Activated CD4-positive, alpha-beta T cell treated with anti-CD3 and anti-CD28 coated beads, Interleukin-2, amount 10 ng/mL, durations not matched to agents 7 days and 5 days (primary cell): ENCODE results near the gene ASIC4. TPM values are rescaled to one million over a fixed set of nuclear protein-coding genes. Genes with fewer than 3 reads are reported as not detected.

ENCODE experiments used
- CTCF ChIA-PET: fragments of 350-600 bp; sonication (Branson Sonifier 250); formaldehyde crosslinking; loops from one replicate; lab custom pipeline; 2021; ENCODE audit warnings: antibody characterized with exemption; lab: Charles Lee
- POLR2A ChIA-PET: fragments of 350-600 bp; sonication (Branson Sonifier 250); formaldehyde crosslinking; loops from one replicate; lab custom pipeline; 2021; ENCODE audit warnings: antibody characterized with exemption; lab: Charles Lee
- DNase-seq: peaks from one replicate; pipeline ENCODE4 v3.0.0-alpha.2; 2020
- H3K27ac Mint-ChIP-seq: one replicate; pipeline ENCODE4 v1.8.0; 2021; ENCODE audit warnings: mild to moderate bottlenecking, moderate library complexity, mixed read lengths
- H3K27me3 Mint-ChIP-seq: one replicate; pipeline ENCODE4 v1.8.0; 2021; ENCODE audit warnings: mixed read lengths
- H3K36me3 Mint-ChIP-seq: one replicate; pipeline ENCODE4 v1.8.0; 2021; ENCODE audit warnings: low read depth, mixed read lengths
- H3K4me1 Mint-ChIP-seq: one replicate; pipeline ENCODE4 v1.8.0; 2021; ENCODE audit warnings: mixed read lengths
- H3K4me3 Mint-ChIP-seq: one replicate; pipeline ENCODE4 v1.8.0; 2021; ENCODE audit warnings: mild to moderate bottlenecking, moderate library complexity, mixed read lengths
- H3K9me3 Mint-ChIP-seq: one replicate; pipeline ENCODE4 v1.8.0; 2021; ENCODE audit warnings: mixed read lengths
- total RNA-seq, 2 experiments: library from RNA; stranded (reverse); gene quantifications; one replicate each; pipeline ENCODE4 v1.2.3, GENCODE V29; 2021

ASIC4 gene
- total RNA-seq, 2 experiments from 2014 or later = not detected

DNA sequence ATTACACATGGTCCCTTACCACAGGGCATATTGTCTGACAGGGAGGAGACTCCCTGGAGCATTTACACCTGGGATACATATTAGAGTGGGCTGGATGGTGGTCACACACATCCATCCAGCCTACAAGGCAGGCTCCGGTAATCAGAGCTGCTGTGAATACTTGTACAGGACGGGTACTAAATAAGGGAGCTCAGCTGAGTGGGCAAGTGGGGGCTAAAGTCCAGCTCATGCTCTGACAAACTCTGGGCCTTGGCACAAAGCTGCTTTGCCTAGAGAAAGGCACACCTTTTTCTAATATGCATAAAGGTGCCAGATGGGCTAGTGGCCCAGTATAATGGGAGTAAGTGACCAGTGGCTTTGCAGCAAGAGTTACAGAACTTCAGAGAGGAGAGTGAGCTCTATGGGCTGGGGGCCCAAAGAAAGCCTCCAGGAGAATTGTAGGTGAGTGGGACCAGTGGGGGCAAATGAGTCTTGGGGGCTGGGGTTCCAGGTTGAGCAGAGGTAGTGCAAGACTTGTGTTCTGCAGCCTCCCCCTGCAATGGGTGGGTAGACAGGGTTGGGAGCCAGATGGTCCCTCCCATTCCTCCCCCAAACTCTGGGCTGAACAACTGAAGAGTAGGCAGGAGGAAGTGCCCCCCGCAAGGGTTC is 31.1 kb downstream of the ASIC4 start:
- ChIA-PET POLR2A (no interaction called here), CTCF (interaction anchor here (1.0 kb wide), 1 partner anchor 14 kb away, joined by 3 read pairs; no protein-coding TSS in a partner anchor)
- H3K27ac Mint-ChIP-seq = no peak overlapping the region
- H3K36me3 Mint-ChIP-seq = no peaks in the 10 kb centered on the region
- peaks cover 18% of the 10 kb centered on the region for H3K27me3 Mint-ChIP-seq
- peaks cover 24% of the 10 kb centered on the region for H3K4me1 Mint-ChIP-seq
- DNase-seq = no peak
- peak overlapping the region; percentile 73 for H3K4me3 Mint-ChIP-seq
- H3K9me3 Mint-ChIP-seq = no peaks in the 10 kb centered on the region

DNA sequence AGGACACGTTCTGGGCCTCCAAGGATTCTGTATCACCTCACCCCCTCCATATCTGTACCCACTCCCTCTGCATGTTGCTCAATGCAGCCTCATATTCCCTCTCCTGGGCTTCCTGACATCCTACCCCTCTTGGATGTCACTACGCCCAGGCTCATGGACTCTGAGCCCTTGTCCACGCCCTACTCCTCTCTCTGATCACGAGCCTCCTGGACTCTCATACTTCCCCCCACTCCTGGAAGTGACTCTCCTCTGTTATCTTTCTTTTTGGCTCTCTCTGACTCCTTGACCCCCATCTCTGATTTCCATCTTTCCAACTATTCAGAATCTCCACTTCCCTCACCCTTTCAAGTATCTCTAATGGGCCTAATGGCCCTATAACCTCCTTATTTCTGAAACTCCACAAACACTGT is 31.7 kb downstream of the ASIC4 start:
- no peaks in the 10 kb centered on the region for H3K36me3 Mint-ChIP-seq
- H3K9me3 Mint-ChIP-seq = no peaks in the 10 kb centered on the region
- DNase-seq = no peak
- H3K4me1 Mint-ChIP-seq = peaks cover 25% of the 10 kb centered on the region
- no peak overlapping the region for H3K27ac Mint-ChIP-seq
- peaks cover 22% of the 10 kb centered on the region for H3K27me3 Mint-ChIP-seq
- POLR2A ChIA-PET = no interaction called here
- H3K4me3 Mint-ChIP-seq = no peak overlapping the region
- CTCF ChIA-PET = no interaction called here

DNA sequence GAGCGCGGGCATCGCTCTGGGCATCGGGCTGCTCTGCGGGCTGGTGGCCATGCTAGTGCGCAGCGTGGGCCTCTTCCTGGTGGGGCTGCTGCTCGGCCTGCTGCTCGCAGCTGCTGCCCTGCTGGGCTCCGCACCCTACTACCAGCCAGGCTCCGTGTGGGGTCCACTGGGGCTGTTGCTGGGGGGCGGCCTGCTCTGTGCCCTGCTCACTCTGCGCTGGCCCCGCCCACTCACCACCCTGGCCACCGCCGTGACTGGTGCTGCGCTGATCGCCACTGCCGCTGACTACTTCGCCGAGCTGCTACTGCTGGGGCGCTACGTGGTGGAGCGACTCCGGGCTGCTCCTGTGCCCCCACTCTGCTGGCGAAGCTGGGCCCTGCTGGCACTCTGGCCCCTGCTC is 33.3 kb downstream of the ASIC4 start:
- ChIA-PET CTCF (no interaction called here), POLR2A (no interaction called here)
- H3K4me1 Mint-ChIP-seq = peaks cover 12% of the 10 kb centered on the region
- H3K27me3 Mint-ChIP-seq = peaks cover 29% of the 10 kb centered on the region
- no peaks in the 10 kb centered on the region for H3K36me3 Mint-ChIP-seq
- no peak for DNase-seq
- H3K4me3 Mint-ChIP-seq = no peak overlapping the region
- H3K27ac Mint-ChIP-seq = no peak overlapping the region
- H3K9me3 Mint-ChIP-seq = no peaks in the 10 kb centered on the region

DNA sequence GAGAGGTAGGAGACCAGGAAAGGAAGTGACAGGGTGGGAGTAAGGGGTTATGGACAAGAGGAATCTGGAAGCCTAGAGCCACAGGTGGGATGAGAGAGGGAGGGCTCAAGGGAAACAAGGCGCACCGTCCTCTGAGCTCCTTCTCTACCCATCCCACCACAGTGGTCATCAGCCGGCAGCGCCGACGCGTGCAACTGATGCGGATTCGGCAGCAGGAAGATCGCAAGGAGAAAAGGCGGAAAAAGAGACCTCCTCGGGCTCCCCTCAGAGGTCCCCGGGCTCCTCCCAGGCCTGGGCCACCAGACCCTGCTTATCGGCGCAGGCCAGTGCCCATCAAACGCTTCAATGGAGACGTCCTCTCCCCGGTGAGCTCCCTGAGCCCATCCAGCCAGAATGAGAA is 34.7 kb downstream of the ASIC4 start:
- H3K27me3 Mint-ChIP-seq = peaks cover 38% of the 10 kb centered on the region
- H3K9me3 Mint-ChIP-seq = no peaks in the 10 kb centered on the region
- H3K4me3 Mint-ChIP-seq = no peak overlapping the region
- no peak overlapping the region for H3K27ac Mint-ChIP-seq
- H3K36me3 Mint-ChIP-seq = no peaks in the 10 kb centered on the region
- ChIA-PET CTCF (interaction anchor here (1.0 to 4.4 kb wide), 4 partner anchors 8 to 94 kb away, joined by 3 to 16 read pairs (median 6); no protein-coding TSS in a partner anchor), POLR2A (no interaction called here)
- peaks cover 10% of the 10 kb centered on the region for H3K4me1 Mint-ChIP-seq
- DNase-seq = no peak

DNA sequence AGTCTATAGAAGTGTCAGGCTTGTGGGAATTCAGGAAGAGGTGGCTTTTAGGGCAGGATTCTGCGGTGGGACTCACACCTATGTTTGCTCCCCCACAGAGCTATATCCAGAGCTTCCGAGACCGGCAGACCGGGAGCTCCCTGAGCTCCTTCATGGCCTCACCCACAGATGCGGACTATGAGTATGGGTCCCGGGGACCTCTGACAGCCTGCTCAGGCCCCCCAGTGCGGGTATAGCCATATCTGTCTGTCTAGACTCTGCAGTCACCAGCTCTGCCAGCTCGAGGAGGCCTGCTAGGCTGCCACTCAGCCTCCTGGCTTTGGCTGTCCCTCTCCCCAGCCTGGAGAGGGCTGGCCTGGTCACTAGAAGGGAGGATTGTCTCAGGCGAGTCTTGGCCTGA is 35.3 kb downstream of the ASIC4 start:
- Mint-ChIP-seq H3K9me3 (no peaks in the 10 kb centered on the region), H3K27ac (no peak overlapping the region), H3K4me1 (peaks cover 5% of the 10 kb centered on the region), H3K36me3 (no peaks in the 10 kb centered on the region), H3K27me3 (peaks cover 38% of the 10 kb centered on the region), H3K4me3 (no peak overlapping the region)
- ChIA-PET CTCF (interaction anchor here (1.3 to 4.4 kb wide), 3 partner anchors 8 to 93 kb away, joined by 5 to 16 read pairs (median 6); no protein-coding TSS in a partner anchor), POLR2A (no interaction called here)
- no peak for DNase-seq

DNA sequence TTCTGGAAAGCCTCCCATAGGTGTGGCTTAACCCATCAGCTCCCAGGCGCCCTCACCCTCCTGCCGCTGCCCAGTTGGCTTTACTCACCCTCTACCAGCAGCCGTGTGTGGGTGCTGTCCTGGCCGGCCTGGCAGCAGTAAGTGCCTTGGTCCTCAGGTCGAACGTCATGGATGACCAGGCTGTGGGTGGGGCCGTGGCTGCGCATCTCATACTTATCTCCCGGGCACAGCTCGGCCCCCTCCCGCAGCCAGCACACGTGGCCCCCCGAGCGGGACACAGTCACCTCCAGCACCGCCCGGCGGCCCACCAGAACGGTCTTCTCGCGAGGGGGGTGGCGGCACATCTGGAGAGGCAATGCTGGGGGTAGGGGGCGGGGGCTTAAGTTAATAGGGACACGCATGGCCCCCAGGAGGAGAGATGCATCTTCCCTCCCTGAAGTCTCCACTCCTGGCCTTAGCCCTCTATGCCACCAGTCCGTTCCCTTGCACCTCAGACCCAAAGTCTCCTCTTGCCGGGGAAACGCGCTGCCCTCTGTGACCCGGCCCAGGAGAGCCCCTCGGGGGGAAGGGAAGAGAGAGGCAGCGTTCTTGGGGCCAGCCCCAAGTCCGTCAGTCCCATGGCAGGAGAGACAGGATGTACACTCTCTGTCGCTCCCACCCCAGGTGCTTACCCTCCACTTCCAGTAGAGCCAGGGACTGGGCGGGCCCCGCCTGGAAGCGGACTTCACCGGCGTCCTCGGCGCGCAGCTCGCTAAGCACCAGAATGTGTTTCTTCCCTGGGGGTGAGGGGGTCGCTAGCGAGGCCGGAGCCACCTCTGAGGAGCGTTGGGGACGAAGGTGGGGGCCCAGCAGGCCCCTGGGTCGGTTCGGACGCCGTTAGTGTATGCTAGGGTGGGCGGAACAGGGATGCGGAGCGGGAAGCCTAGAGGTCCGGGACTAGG is 37.4 kb downstream of the ASIC4 start:
- POLR2A ChIA-PET = no interaction called here
- Mint-ChIP-seq H3K27ac (peak overlapping the region; percentile 60), H3K4me3 (peak overlapping the region; percentile 73), H3K27me3 (peaks cover 26% of the 10 kb centered on the region), H3K4me1 (peaks cover 2% of the 10 kb centered on the region), H3K36me3 (no peaks in the 10 kb centered on the region), H3K9me3 (no peaks in the 10 kb centered on the region)
- CTCF ChIA-PET = interaction anchor here (0.8 to 5.7 kb wide), 6 partner anchors 8 to 90 kb away, joined by 3 to 25 read pairs (median 5); partner anchors contain the start of genes CHPF, GMPPA and TMEM198
- DNase-seq = no peak

DNA sequence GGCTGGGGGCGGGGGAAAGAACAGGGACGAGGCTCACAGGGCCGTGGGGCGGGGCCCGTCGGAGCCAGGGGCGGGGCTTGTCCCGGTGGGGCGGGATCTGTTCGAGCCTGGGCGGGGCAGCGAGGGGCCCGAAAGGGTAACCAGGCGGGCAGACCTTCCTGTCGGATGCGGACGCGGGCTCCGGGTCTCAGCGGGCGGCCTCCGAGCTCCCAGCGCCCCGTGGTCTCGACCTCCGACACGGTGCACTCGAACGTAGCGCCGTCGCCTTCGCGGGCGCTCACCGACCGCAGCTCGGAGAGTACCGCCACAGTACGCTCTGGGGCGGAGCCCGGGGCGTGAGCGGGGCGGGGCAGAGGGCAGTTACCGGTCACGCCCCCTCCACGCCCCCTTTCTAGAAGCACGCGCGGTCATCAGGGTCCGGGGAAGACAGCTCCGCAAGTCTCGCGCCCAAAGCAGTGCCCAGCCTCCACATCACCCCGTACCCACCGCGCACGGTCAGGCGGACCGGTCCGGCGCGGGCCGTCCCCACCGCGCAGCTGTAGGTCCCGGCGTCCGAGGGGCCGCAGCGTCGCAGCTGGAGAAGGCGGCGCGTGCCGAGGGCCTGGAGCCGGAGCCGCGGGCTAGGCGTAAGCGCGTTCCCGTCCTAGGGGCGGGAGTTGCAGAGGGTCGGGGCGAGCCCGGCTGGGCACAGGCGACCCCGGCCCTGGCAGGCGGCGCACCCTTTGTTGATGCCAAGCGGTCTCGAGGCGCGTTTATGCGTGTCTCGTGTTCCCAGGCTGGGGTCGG is 38.3 kb downstream of the ASIC4 start:
- Mint-ChIP-seq H3K9me3 (no peaks in the 10 kb centered on the region), H3K27me3 (peaks cover 26% of the 10 kb centered on the region), H3K36me3 (no peaks in the 10 kb centered on the region), H3K4me1 (peaks cover 2% of the 10 kb centered on the region), H3K27ac (no peak overlapping the region), H3K4me3 (peak overlapping the region; percentile 73)
- DNase-seq = peak; percentile 77
- ChIA-PET POLR2A (no interaction called here), CTCF (interaction anchor here (1.1 to 5.7 kb wide), 6 partner anchors 8 to 54 kb away, joined by 3 to 25 read pairs (median 6); partner anchors contain the start of genes CHPF, GMPPA and TMEM198)

DNA sequence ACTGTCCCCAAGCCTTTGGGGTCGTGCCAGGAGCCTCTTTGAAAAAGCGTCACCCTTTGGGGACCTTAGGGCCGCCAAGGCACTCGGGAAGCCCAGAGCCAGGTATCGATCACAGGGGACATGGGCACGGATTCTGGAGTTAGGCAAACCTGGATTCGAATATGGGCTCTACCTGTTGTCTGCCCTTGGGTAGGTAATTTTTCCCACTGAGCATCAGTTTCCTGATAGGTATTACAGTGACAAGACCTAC is 38.8 kb downstream of the ASIC4 start:
- Mint-ChIP-seq H3K9me3 (no peaks in the 10 kb centered on the region), H3K4me1 (peaks cover 2% of the 10 kb centered on the region), H3K27ac (no peak overlapping the region), H3K27me3 (peaks cover 26% of the 10 kb centered on the region), H3K4me3 (peak overlapping the region; percentile 34), H3K36me3 (no peaks in the 10 kb centered on the region)
- no peak for DNase-seq
- ChIA-PET POLR2A (no interaction called here), CTCF (interaction anchor here (0.9 to 5.7 kb wide), 5 partner anchors 7 to 90 kb away, joined by 3 to 25 read pairs (median 5); partner anchors contain the start of genes CHPF, GMPPA and TMEM198)

DNA sequence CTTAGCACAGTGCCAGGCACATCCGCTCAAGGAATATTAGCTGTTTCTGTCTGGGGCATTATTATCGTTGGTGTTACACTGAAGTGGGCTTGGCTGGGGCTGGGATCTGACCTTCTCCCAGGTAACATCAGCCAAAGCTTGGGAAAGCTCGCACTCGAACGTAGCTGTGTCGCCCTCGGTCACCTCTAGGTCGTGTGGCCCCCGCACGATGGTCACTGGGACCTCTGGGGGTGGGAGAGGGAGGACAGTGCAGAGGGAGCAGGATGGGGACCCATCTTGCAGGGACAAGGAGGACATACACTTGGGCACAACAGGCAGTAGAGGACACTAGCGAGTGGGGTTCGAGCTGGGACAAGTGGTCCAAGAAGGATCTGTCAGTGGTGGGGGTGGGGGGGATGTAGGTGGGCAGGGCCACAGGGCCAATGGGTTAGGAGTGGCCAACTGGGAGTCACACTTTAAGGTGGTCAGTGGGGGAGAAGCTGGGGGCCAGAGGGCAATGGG is 39.2 kb downstream of the ASIC4 start:
- H3K27me3 Mint-ChIP-seq = peaks cover 26% of the 10 kb centered on the region
- POLR2A ChIA-PET = no interaction called here

DNA sequence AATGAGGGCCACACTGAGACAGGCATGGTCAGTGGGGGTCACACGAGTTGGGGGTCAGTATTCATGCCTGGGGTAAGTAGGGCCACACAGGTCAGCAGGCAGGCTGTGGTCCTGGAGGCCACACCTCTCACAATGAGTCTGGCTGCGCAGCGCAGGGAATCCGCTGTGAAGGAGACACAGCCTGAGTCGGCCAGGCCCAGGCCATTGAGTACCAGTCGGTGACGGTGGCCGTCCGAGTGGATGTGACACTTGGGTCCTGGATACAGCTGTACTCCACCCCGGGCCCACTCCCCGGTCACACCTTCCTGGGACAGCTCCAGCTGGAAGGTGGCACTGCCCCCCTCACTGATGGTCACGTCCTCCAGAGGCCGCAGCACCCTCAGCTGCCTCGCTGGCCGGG is 40.1 kb downstream of the ASIC4 start:
- Mint-ChIP-seq H3K27me3 (peaks cover 26% of the 10 kb centered on the region), H3K27ac (no peak overlapping the region), H3K9me3 (no peaks in the 10 kb centered on the region), H3K4me1 (peaks cover 2% of the 10 kb centered on the region), H3K36me3 (no peaks in the 10 kb centered on the region), H3K4me3 (no peak overlapping the region)
- no peak for DNase-seq
- ChIA-PET CTCF (interaction anchor here (1.6 to 5.7 kb wide), 2 partner anchors 11 to 13 kb away, joined by 5 to 25 read pairs; partner anchors contain the start of genes CHPF and TMEM198), POLR2A (no interaction called here)

More for the DNA sequence above, 39.2 kb downstream of the ASIC4 start:
- no peak for DNase-seq
- CTCF ChIA-PET = interaction anchor here (0.9 to 5.7 kb wide), 3 partner anchors 10 to 89 kb away, joined by 3 to 25 read pairs (median 5); partner anchors contain the start of genes CHPF and TMEM198
- Mint-ChIP-seq H3K27ac (no peak overlapping the region), H3K36me3 (no peaks in the 10 kb centered on the region), H3K9me3 (no peaks in the 10 kb centered on the region), H3K4me3 (peak overlapping the region; percentile 34), H3K4me1 (peaks cover 2% of the 10 kb centered on the region)

DNA sequence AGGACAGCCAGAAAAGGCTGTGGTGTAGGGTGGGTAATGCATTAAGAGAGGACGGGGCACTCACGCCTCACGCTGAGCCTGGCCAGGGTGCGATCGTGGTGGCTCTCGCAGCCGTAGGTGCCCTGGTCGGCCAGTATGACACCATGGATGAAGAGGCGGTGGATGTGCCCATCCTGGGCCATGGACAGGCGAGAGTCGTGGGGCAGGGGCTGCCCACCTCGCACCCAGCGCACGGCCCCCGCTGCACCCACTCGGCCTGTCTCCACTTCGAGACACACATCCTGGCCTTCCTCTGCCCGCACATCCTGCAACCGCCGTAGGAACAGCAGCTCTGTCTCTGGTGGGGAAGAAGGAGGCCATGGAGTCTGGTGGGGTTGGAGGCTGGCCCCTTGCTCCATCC is 41.7 kb downstream of the ASIC4 start:
- POLR2A ChIA-PET = no interaction called here
- H3K27ac Mint-ChIP-seq = no peak overlapping the region
- no peak for DNase-seq

DNA sequence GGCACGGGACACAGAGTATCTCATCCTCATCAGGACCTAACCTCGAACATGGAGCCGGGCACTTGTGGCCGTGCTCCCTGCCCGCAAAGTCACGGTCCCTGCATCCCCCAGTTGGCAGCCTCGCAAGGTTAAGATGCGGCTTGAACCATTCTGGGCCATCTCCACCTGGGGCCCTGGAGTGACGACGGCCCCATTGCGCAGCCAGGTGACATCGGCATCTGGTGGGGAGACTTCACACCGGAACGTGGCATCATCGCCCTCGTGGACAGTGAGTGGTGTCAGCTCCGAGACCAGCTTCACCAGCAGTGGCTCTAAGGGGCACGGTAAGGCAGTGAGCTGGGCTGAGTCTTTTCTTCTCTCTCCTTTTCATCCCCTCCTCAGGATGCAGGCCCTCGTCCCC is 42.1 kb downstream of the ASIC4 start:
- Mint-ChIP-seq H3K4me1 (no peaks in the 10 kb centered on the region), H3K9me3 (no peaks in the 10 kb centered on the region), H3K27ac (no peak overlapping the region), H3K27me3 (peaks cover 19% of the 10 kb centered on the region), H3K4me3 (no peak overlapping the region), H3K36me3 (no peaks in the 10 kb centered on the region)
- no peak for DNase-seq
- CTCF ChIA-PET = interaction anchor here (1.0 to 2.3 kb wide), 3 partner anchors 11 to 27 kb away, joined by 3 to 11 read pairs (median 3); no protein-coding TSS in a partner anchor
- POLR2A ChIA-PET = no interaction called here

More for the DNA sequence above, 41.7 kb downstream of the ASIC4 start:
- Mint-ChIP-seq H3K36me3 (no peaks in the 10 kb centered on the region), H3K27me3 (peaks cover 22% of the 10 kb centered on the region), H3K4me3 (no peak overlapping the region), H3K9me3 (no peaks in the 10 kb centered on the region), H3K4me1 (peaks cover 1% of the 10 kb centered on the region)
- CTCF ChIA-PET = interaction anchor here (1.0 to 5.7 kb wide), 2 partner anchors 11 to 15 kb away, joined by 3 to 25 read pairs; no protein-coding TSS in a partner anchor
